Sigmoid colon (tissue), 3 donors: Measurements from ENCODE around the gene IL6ST.

ENCODE experiments used
- POLR2A ChIP-seq, 2 donors: fragments of 450-650 bp; IDR thresholded peaks; one replicate each; pipeline ENCODE4 v1.6.1; 2016; ENCODE audit warnings: antibody characterized with exemption in 2 of 2, mild to moderate bottlenecking in 2 of 2, moderate library complexity in 2 of 2
- TF ChIP-seq, protein P1 (sequence below), 4 experiments: fragments of 450-650 bp in 3 of 4; fragments of 200-600 bp in 1 of 4; IDR thresholded peaks; one replicate each; pipeline ENCODE4 v1.5.1; 2016 to 2019; ENCODE audit warnings: antibody characterized with exemption in 4 of 4, mild to moderate bottlenecking in 3 of 4, moderate library complexity in 2 of 4

DNA sequence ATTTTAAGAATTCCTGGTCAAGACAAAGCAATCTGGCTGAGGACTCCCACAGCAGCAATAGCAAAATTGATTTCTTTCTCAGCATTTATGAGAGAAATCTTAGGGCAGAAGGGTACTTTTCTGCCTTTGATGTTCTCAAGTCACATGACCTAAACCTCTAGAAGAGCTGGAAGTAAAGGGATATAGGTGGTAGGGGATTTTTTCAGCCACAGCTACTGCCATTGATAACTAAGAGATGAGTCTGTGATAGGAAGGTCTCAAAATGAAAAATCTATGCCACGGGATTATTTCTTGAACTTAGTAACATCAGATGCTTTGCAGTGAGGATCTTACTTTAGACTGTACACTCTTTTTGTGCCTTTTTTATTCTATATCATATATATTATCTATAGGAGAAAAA is 35.6 kb downstream of the IL6ST start:
- TF ChIP-seq, protein P1, sequence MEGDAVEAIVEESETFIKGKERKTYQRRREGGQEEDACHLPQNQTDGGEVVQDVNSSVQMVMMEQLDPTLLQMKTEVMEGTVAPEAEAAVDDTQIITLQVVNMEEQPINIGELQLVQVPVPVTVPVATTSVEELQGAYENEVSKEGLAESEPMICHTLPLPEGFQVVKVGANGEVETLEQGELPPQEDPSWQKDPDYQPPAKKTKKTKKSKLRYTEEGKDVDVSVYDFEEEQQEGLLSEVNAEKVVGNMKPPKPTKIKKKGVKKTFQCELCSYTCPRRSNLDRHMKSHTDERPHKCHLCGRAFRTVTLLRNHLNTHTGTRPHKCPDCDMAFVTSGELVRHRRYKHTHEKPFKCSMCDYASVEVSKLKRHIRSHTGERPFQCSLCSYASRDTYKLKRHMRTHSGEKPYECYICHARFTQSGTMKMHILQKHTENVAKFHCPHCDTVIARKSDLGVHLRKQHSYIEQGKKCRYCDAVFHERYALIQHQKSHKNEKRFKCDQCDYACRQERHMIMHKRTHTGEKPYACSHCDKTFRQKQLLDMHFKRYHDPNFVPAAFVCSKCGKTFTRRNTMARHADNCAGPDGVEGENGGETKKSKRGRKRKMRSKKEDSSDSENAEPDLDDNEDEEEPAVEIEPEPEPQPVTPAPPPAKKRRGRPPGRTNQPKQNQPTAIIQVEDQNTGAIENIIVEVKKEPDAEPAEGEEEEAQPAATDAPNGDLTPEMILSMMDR (IDR thresholded peaks at IDR 0.05), result no peak
- no peak for TF ChIP-seq POLR2A (IDR thresholded peaks at IDR 0.05)
